Stimulated activated CD8-positive, alpha-beta memory T cell treated with anti-CD3 and anti-CD28 coated beads, Interleukin-15, amount 100 ng/mL, for 48 hours (primary cell): ENCODE results near the gene SEPTIN10.
A peak's percentile ranks its signal among the peaks of the same experiment; 100 is the strongest.
"Not testable (repeated sequence)": the region's sequence is repeated elsewhere in the genome, so short reads cannot be mapped to it uniquely, and the experiment has no call there.

ENCODE experiments used
- DNase-seq, 2 donors: peaks; one replicate each; pipeline ENCODE4 v3.0.0-alpha.2; 2020; ENCODE audit warnings: low read depth in 2 of 2

Gene SEPTIN10

GRCh38 chr2:109601783-109602182 lies 12.0 kb downstream of the SEPTIN10 start:
- DNase-seq: no peak

GRCh38 chr2:109597283-109597682 lies 16.5 kb downstream of the SEPTIN10 start:
- DNase-seq: no peak

GRCh38 chr2:109595644-109596043 lies 18.1 kb downstream of the SEPTIN10 start:
- no peak for DNase-seq

DNA sequence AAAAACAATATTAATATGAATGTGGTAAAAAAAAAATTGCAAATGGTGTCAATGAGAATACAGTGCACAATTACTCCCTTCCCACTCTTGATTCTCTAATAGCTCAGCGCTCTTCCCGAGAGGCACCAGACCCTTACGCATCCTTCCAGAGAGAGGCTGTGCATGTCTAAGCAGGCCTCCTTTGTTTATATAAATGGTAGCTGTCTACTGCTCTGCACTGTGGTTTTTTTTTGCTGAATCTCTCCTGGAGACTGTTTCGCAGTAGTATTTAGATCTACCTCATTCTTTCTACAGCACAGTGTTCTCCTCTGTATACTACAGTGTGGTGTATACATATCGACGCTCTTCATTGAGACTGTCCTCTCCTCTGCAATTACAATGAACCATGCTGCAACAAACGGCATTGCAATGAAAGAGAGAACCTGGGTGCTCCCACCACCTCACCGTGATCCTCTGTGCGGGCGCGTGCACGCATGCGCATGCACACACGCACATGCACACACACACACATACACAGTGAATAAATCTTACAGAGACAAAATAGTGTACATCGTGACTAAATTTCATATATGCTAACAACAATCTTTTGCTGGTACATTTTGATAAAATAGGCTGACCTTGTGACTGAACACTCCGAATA lies 19.4 kb downstream of the SEPTIN10 start:
- DNase-seq: no peak

- DNase-seq: no peak
Measured at GRCh38 chr2:109592905-109593304, 20.9 kb downstream of the SEPTIN10 start.

DNA sequence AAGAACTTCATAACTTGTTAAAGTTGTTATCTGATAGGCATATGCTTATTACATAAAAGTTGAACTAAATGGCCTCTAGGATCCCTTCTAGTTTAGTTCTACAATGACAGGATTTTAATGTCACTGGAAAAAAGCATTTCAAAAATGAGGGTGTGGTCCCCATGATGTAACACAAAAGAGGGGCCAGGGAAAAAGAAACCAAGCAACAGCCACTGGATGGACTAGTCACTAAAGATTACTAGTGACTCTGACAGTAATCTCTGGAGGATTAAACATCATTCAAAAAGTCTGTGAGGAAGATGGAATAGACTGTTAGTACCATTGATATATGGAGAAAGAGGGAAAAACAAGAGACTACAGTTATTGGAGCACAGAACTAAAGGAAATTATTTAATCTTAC lies 22.6 kb downstream of the SEPTIN10 start:
- no peak for DNase-seq

GRCh38 chr2:109586687-109587086 lies 27.1 kb downstream of the SEPTIN10 start:
- no peak for DNase-seq

DNA sequence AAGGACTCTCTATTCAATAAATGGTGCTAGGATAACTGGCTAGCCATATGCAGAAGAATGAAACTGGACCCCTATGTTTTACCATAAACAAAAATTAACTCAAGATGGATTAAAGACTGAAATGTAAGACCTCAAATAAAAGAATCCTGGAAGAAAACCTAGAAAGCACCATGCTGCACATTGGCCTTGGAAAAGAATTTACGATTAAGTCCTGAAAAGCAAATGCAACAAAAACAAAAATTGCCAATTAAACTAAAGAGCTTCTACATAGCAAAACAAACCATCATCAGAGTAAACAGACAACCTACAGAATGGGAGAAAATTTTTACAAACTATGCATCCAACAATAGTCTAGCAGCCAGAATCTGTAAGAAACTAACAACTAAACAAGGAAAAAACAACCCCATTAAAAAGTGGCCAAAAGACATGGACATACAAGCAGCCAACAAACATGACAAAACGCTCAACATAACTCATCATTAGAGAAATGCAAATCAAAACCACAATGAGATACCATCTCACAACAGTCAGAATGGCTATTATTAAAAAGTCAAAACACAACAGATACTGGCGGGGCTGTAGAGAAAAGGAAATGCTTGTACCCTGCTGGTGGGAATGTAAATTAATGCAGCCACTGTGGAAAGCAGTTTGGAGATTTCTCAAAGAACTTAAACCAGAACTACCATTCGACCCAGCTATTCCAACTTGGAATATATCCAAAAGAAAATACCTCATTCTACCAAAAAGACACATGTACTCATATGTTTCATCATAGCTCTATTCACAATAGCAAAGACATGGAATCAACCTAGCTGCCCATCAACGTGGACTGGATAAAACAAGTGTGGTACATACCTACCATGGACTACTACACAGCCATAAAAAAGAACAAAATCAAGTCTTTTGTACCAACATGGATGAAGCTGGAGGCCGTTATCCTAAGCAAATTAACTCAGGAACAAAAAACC lies 30.6 kb downstream of the SEPTIN10 start:
- no peak for DNase-seq

DNA sequence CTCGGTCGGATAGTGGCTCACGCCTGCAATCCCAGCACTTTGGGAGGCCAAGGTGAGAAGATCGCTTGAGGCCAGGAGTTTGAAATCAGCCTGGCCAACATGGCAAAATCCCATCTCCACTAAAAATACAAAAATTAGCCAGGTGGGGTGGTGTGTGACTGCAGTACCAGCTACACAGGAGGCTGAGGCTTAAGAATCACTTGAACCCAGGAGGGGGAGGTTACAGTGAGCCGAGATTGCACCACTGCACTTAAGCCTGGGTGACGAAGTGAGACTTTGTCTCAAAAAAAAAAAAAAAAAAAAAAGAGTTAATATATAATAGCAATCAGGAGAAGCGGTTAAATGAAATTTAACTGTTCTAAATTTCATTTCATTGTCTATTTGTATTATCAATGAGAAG lies 36.1 kb downstream of the SEPTIN10 start:
- not testable (repeated sequence) for DNase-seq

DNA sequence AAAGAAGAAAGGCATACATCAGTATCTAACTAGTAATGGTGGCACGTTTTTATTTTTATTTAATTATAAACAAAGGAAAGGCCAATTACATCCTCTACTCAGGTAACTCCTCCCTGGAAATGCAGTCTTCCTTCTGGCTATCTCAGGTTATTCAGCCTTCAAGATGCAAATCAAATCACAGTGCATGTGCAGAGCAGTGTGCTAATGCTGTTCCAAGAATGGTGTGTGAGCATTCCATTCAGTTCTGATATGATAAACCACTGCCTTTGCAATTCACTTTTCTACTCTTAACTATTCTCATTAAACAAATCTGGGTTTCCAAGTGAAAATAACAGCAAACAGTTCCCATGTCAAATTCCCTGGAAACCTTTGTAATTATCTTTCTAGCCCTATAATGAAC lies 38.4 kb downstream of the SEPTIN10 start:
- no peak for DNase-seq

GRCh38 chr2:109563980-109564550 lies 49.7 kb downstream of the SEPTIN10 start:
- no peak for DNase-seq

DNA sequence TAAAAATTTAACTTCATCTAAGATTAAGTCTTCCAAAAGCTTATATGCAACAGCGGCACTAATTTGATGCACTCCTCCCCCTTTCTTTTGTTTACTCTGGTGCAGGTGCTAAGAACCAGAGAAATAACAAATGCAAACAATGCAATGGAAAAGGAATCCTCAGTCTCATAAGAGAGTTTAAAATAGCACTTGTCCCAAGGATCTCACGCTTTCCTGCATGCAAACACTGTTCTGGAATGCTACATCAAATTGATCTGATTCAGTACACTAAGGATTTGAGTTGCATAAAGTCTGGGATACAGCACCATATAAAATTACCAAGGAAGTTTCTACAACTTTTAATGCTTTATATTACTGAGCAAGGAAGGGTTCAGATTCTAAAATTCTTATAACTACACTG lies 50.5 kb downstream of the SEPTIN10 start:
- DNase-seq: no peak

DNA sequence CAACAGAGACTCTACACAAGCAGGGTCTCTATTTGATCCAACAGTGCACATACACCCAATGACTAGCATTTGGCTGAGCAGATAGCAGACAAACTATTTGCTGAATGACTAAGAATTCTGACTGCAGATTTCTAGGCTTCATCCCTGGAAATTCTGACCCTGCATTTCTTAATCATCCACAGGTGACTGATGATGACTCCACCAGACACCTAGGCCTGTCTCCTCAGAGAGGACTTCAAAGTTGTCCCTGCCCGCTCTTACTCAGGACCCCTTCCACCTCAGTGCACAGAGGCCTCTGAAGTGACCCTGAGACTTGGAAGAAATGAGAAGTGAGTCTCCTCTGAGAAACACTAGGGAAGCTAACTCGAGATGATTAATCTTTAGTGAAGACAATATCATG lies 51.3 kb downstream of the SEPTIN10 start:
- peak in 1 of 2 donors; percentile 15 for DNase-seq

DNA sequence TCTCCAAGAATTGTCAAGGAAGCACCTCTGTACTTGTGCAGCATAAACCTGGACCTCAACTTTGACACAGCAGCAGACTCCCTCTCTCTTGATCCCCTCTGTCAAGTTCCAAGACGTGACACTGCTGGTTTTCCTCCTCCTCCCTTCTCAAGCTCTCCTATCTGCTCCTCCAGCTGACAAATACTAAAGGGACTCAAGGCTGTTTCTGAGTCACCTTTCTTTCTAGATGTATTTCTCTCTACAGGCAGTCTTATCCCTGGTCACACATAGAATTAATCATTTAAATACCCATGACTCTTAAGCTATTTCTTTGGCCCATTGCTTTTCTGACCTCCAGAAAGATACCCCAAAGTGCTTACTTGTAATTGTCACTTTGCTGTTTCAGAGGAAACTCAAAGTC lies 53.5 kb downstream of the SEPTIN10 start:
- no peak for DNase-seq

- DNase-seq: no peak
Measured at GRCh38 chr2:109558076-109558882, 55.5 kb downstream of the SEPTIN10 start.

DNA sequence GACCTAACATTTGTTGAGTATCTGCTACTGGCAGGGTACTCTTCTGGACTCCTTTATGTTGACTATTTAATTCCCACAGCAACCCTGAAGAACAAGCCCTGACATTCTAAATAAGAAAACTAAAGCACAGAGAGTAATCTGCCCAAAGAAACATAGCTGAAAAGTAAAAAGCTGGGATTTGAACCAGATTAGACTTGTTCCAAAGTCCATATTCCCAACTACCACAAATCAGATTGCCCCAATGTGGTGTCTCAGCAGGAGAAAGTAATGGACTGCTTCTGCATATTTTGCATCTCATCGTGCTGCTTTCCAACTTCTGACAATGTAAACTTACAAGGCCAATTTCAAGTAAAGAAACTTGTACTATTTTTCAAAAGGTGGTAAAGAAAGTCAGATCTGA lies 56.5 kb downstream of the SEPTIN10 start:
- DNase-seq: no peak

- no peak for DNase-seq
Measured at GRCh38 chr2:109555346-109555900, 58.3 kb downstream of the SEPTIN10 start.

DNA sequence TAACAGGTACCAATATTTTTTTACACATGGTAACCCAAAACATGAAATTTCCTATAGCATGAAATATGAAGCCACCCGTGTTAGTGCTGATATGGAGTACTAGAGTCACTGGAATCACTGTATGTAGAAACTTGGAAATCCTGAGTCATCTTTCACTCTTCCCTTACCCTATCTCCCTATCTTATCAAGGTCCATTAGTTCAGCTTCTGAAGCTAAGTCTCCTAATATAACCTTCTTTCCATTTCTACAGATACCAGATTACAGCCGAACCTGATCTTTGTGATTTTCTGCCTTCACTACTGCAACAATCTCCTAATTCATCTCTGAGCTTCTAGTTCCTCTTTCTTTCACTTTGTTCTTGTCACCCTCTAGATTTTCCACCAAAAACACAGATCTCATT lies 59.0 kb downstream of the SEPTIN10 start:
- DNase-seq: no peak

GRCh38 chr2:109549016-109549590 lies 64.7 kb downstream of the SEPTIN10 start:
- DNase-seq: no peak

GRCh38 chr2:109547280-109547679 lies 66.5 kb downstream of the SEPTIN10 start:
- DNase-seq: no peak
